Psoas muscle (tissue), 8 donors: Measurements from ENCODE around the gene CTNND2. TPM values are rescaled to one million over a fixed set of nuclear protein-coding genes. Genes with fewer than 3 reads are reported as not detected.

Experiments
- ATAC-seq, 4 donors: fragments of 200-7000 bp; cut with Tn5 transposase; one replicate each; pipeline ENCODE4 v1.9.1; 2020; ENCODE audit warnings: moderate library complexity in 3 of 4, mild to moderate bottlenecking in 2 of 4
- DNase-seq, 2 donors: peaks; one replicate each; pipeline ENCODE4 v3.0.0-alpha.2; 2020
- H3K27ac ChIP-seq: fragments of 200-600 bp; one replicate; pipeline ENCODE4 v1.8.0; 2022
- H3K27me3 ChIP-seq, 3 donors: fragments of 200-600 bp in 1 of 3; one replicate each; pipeline versions ENCODE4 v1.6.1 to v1.8.0; 2013 to 2022; ENCODE audit warnings: low read length in 2 of 3, mild to moderate bottlenecking in 2 of 3, moderate library complexity in 1 of 3; ENCODE audit not compliant: insufficient read depth in 3 of 3
- H3K36me3 ChIP-seq, 2 donors: fragments of 200-600 bp in 1 of 2; one replicate each; pipeline versions ENCODE4 v1.6.1 to v1.8.0; 2013 to 2022; ENCODE audit warnings: low read depth in 1 of 2, mild to moderate bottlenecking in 1 of 2, moderate library complexity in 1 of 2; ENCODE audit not compliant: insufficient read depth in 1 of 2
- H3K4me1 ChIP-seq: fragments of 200-600 bp; one replicate; pipeline ENCODE4 v1.8.0; 2022
- H3K4me3 ChIP-seq: fragments of 200-600 bp; one replicate; pipeline ENCODE4 v1.8.0; 2022; ENCODE audit warnings: mild to moderate bottlenecking
- H3K9me3 ChIP-seq: fragments of 200-600 bp; one replicate; pipeline ENCODE4 v1.8.0; 2022
- WGBS, 3 donors: extraction: QIAGEN DNeasy Blood & Tissue Kit; methylation state at CpG; one replicate each; pipeline versions ENCODE4 v1.1.6 to v1.1.7; 2013; 5-methylcytosine and 5-hydroxymethylcytosine counted together
- intact Hi-C, 2 donors: fragments of 100-400 bp; cut with DNase I; formaldehyde crosslinking; loops; one replicate each; pipeline versions ENCODE4 v1.11.0 to v1.14.2; 2022
- polyA plus RNA-seq, 3 donors: library from polyadenylated mRNA; stranded (reverse); fragments of 200-250 nt; gene quantifications; one replicate each; pipeline ENCODE4 v1.2.3, GENCODE V29; 2013
- total RNA-seq, 4 donors: library from RNA; stranded (reverse); fragmentation: NEBNext Ultra II Directional in 2 of 4; extraction: Animal tissue kit (Norgen Biotek cat#: 25700) in 2 of 4; gene quantifications; one replicate each; pipeline versions ENCODE4 v1.2.1 to v1.2.4, GENCODE V29; 2021 to 2023
- TF ChIP-seq, protein P1 (sequence below): fragments of 200-600 bp; IDR thresholded peaks from one replicate; pipeline ENCODE4 v1.8.0; 2022; ENCODE audit warnings: antibody characterized with exemption
- donor health status: healthy with polysubstance abuse.
- donor health status: DM: no; HTN: no; CAD: no; lungs with moderate emphysema.
- donor health status: Bipolar disorder and iron deficiency.
- donor health status: healthy.
- donor health status: DM: yes; HTN: yes; CAD: no.
- donor health status: DM: no; HTN: no; CAD: no.
- donor health status: DM: no; HTN: no; CAD: no.
- donor health status: DM: yes; HTN: yes; CAD: no.

Gene CTNND2
- total and polyA plus RNA-seq, 7 donors: 0.09 to 0.14 (median 0.13) TPM; not detected in 4

DNA sequence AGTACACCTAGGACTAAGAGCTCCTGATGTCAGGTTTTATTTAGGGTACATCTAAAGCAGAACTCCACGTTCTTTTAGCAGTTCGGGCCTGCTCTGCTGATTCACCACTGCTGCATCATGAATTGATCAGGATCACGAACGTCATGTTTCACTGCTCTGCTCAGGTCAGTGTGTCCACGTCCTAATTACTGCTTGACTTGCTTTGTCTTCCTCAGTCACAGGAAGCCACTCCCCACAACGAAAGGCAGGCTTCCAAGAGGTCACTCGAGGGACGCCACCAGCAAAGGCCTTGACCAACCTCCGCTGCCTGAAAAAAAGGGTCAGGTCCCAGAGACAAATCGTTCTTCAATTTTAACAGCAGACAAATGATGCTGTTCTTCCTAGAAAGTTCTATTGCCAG lies 40.3 kb downstream of the CTNND2 start:
- TF ChIP-seq, protein P1, sequence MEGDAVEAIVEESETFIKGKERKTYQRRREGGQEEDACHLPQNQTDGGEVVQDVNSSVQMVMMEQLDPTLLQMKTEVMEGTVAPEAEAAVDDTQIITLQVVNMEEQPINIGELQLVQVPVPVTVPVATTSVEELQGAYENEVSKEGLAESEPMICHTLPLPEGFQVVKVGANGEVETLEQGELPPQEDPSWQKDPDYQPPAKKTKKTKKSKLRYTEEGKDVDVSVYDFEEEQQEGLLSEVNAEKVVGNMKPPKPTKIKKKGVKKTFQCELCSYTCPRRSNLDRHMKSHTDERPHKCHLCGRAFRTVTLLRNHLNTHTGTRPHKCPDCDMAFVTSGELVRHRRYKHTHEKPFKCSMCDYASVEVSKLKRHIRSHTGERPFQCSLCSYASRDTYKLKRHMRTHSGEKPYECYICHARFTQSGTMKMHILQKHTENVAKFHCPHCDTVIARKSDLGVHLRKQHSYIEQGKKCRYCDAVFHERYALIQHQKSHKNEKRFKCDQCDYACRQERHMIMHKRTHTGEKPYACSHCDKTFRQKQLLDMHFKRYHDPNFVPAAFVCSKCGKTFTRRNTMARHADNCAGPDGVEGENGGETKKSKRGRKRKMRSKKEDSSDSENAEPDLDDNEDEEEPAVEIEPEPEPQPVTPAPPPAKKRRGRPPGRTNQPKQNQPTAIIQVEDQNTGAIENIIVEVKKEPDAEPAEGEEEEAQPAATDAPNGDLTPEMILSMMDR: no peak
- H3K27me3 ChIP-seq: no peaks in the 10 kb centered on the region
- intact Hi-C loops: no loop called here
- WGBS, 3 donors: 55 to 60% (median 56%) methylated on average over 10 of the region's 10 CpGs
- H3K4me3 ChIP-seq: no peak overlapping the region
- no peaks in the 10 kb centered on the region for H3K4me1 ChIP-seq
- no peaks in the 10 kb centered on the region for H3K9me3 ChIP-seq
- ATAC-seq (no peak), DNase-seq (no peak)
- no peak overlapping the region for H3K27ac ChIP-seq
- no peaks in the 10 kb centered on the region for H3K36me3 ChIP-seq

DNA sequence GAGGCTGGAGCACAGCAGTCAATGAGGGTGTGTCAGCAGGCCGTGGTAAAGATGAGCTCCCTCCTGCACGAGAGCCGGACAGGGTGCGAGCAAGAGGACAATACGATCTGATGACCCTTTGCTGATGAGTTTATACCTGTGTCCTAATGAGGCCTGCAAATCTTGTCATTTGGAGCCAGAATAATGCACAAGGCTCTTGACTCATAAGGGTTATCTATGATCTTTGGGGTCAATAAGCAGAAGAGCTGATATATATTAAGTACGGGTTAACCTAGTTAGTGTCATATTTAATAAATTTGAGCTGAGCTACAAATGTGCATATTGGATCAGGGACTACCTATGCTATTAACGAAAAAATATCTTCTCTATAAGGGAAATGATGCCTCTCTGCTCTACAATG lies 46.9 kb downstream of the CTNND2 start:
- WGBS, 3 donors: 81 to 85% (median 82%) methylated on average over 7 of the region's 7 CpGs
- intact Hi-C loops: no loop called here
- no peak for ATAC-seq

DNA sequence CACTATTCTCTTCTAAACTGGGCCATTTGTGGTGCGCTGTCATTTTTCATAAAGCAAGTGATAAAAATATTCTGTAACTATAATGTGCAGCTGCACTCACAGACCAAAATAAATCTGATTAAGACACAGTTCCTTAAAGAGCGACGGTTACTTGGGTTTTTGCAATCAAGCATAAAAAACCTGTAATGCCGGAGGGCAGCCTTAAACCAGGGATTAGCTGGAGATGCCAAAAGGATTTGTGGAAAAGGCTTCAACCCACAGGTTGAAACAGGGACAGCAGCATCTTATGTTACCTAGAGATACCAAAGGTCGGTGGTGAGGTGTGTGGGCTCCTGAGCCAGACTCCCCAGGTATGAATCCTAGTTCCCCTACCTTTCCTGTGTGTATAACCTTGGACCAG lies 49.3 kb downstream of the CTNND2 start:
- Histone ChIP-seq H3K4me1 (no peaks in the 10 kb centered on the region), H3K9me3 (no peaks in the 10 kb centered on the region), H3K27me3 (no peaks in the 10 kb centered on the region), H3K4me3 (no peak overlapping the region), H3K36me3 (no peaks in the 10 kb centered on the region), H3K27ac (no peak overlapping the region)
- no peak for DNase-seq
- no peak for ATAC-seq
- WGBS, 3 donors: 45 to 53% (median 50%) methylated on average over 5 of the region's 5 CpGs
- TF ChIP-seq, protein P1: no peak
- intact Hi-C loops: no loop called here

More for the DNA sequence above, 46.9 kb downstream of the CTNND2 start:
- H3K27me3 ChIP-seq: no peaks in the 10 kb centered on the region
- H3K36me3 ChIP-seq: no peaks in the 10 kb centered on the region
- H3K4me1 ChIP-seq: no peaks in the 10 kb centered on the region
- no peak for DNase-seq
- H3K27ac ChIP-seq: no peak overlapping the region
- TF ChIP-seq, protein P1: no peak
- H3K4me3 ChIP-seq: no peak overlapping the region
- H3K9me3 ChIP-seq: no peaks in the 10 kb centered on the region

DNA sequence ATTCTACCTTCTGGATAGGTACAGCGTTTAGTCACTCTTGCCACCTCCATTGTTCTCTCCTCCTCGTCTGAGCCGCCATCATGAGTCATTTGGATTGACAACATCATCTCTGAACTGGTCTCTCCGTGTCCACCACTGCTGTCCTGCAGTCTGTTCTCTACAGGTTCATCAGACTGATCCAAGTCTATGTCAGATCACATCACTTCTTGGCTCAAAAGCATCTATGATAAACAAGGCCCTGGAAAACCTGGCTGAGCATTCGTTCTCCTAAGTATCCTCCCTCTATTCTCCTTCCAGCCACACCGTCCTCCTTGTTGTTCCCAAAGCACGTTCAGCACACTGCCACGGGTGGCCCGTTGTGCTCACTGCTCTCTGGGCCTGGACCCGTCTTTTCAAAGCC lies 50.5 kb downstream of the CTNND2 start:
- Histone ChIP-seq H3K27me3 (no peaks in the 10 kb centered on the region), H3K9me3 (no peaks in the 10 kb centered on the region), H3K4me1 (no peaks in the 10 kb centered on the region), H3K36me3 (no peaks in the 10 kb centered on the region), H3K27ac (no peak overlapping the region), H3K4me3 (no peak overlapping the region)
- WGBS, 3 donors: 61 to 63% (median 62%) methylated on average over 10 of the region's 10 CpGs
- intact Hi-C loops: no loop called here
- ATAC-seq (no peak), DNase-seq (no peak)
- TF ChIP-seq, protein P1: no peak

DNA sequence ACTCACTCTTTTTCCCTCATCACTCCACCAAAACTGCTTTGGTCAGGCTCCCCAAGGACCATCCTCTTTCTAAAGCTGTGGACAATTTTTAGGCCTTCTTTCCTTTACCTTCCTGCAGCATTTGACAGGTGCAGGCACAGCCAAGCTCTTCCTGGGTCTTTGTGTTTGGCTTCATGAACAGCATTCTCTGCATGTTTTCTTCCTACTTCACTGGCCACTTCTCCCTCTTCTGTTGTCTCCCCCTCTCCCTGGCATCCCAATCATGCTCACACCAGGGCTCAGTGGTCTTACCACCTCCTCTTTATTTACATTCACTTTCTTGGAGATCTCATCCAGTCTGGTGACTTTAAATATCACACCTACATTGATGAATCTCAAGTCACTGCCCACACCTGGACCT lies 51.1 kb downstream of the CTNND2 start:
- TF ChIP-seq, protein P1: no peak
- H3K9me3 ChIP-seq: no peaks in the 10 kb centered on the region
- no peak for DNase-seq
- no peaks in the 10 kb centered on the region for H3K4me1 ChIP-seq
- H3K36me3 ChIP-seq: no peaks in the 10 kb centered on the region
- H3K4me3 ChIP-seq: no peak overlapping the region
- H3K27me3 ChIP-seq: no peaks in the 10 kb centered on the region
- H3K27ac ChIP-seq: no peak overlapping the region
- ATAC-seq: no peak
- intact Hi-C loops: no loop called here
